Naive thymus-derived CD8-positive, alpha-beta T cell (primary cell): Measurements from ENCODE around the gene PCIF1. TPM values are rescaled to one million over a fixed set of nuclear protein-coding genes. Genes with fewer than 3 reads are reported as not detected.

Experiments
- ATAC-seq, 2 donors: fragments of 150-1000 bp; cut with Tn5 transposase in 1 of 2; sonication (Bioruptor Pico), chemical (Tn5 transposase) in 1 of 2; 1 replicate in 1 of 2; 2 replicates in 1 of 2; pipeline ENCODE4 v1.10.0; 2021; ENCODE audit warnings: mild to moderate bottlenecking in 2 of 2, moderate library complexity in 2 of 2
- POLR2A ChIA-PET: fragments of 350-600 bp; sonication (Branson Sonifier 250); formaldehyde crosslinking; loops from one replicate; lab custom pipeline; 2021; ENCODE audit warnings: antibody characterized with exemption; lab: Charles Lee
- DNase-seq, 10 donors: peaks; one replicate each; pipeline versions ENCODE4 v3.0.0 to v3.0.0-alpha.2; 2020 to 2022
- H3K27ac Mint-ChIP-seq, 10 donors: one replicate each; pipeline ENCODE4 v1.8.0; 2020 to 2022; ENCODE audit warnings: mild to moderate bottlenecking in 10 of 10, mixed read lengths in 10 of 10, moderate library complexity in 4 of 10, inconsistent platforms in 1 of 10
- H3K27me3 Mint-ChIP-seq, 5 donors: one replicate each; pipeline ENCODE4 v1.8.0; 2021 to 2022; ENCODE audit warnings: mixed read lengths in 5 of 5
- H3K36me3 Mint-ChIP-seq, 3 donors: one replicate each; pipeline ENCODE4 v1.8.0; 2020 to 2022; ENCODE audit warnings: mixed read lengths in 3 of 3, mild to moderate bottlenecking in 2 of 3, inconsistent platforms in 1 of 3
- H3K4me1 Mint-ChIP-seq, 4 donors: one replicate each; pipeline ENCODE4 v1.8.0; 2021 to 2022; ENCODE audit warnings: mixed read lengths in 4 of 4
- H3K4me3 Mint-ChIP-seq, 10 donors: one replicate each; pipeline ENCODE4 v1.8.0; 2020 to 2022; ENCODE audit warnings: mild to moderate bottlenecking in 10 of 10, mixed read lengths in 10 of 10, moderate library complexity in 6 of 10, inconsistent platforms in 1 of 10
- H3K9me3 Mint-ChIP-seq, 9 donors: one replicate each; pipeline ENCODE4 v1.8.0; 2020 to 2022; ENCODE audit warnings: mixed read lengths in 9 of 9, mild to moderate bottlenecking in 3 of 9, inconsistent platforms in 1 of 9, moderate library complexity in 1 of 9
- polyA plus RNA-seq, 3 donors: library from polyadenylated mRNA; unstranded; fragments of 300-500 nt; fragmentation: Illumina TruSeq; gene quantifications; one replicate each; pipeline ENCODE4 v1.2.3, GENCODE V29; 2021
- total RNA-seq, 8 experiments: library from RNA in 2 of 8; stranded (reverse) in 2 of 8; gene quantifications; one replicate each; pipeline ENCODE4 v1.2.3 and lab custom pipeline; 2021 to 2026

PCIF1 gene
- total RNA-seq: 10 to 100 TPM; 77.7 to 83.3 TPM
- 10 to 100 TPM; 60.8 to 94.2 (median 78.7) TPM for polyA plus RNA-seq
- total RNA-seq (lab: John Stamatoyannopoulos, UW): 22.1 to 68.4 (median 48.9) reads per million in 6 experiments

DNA sequence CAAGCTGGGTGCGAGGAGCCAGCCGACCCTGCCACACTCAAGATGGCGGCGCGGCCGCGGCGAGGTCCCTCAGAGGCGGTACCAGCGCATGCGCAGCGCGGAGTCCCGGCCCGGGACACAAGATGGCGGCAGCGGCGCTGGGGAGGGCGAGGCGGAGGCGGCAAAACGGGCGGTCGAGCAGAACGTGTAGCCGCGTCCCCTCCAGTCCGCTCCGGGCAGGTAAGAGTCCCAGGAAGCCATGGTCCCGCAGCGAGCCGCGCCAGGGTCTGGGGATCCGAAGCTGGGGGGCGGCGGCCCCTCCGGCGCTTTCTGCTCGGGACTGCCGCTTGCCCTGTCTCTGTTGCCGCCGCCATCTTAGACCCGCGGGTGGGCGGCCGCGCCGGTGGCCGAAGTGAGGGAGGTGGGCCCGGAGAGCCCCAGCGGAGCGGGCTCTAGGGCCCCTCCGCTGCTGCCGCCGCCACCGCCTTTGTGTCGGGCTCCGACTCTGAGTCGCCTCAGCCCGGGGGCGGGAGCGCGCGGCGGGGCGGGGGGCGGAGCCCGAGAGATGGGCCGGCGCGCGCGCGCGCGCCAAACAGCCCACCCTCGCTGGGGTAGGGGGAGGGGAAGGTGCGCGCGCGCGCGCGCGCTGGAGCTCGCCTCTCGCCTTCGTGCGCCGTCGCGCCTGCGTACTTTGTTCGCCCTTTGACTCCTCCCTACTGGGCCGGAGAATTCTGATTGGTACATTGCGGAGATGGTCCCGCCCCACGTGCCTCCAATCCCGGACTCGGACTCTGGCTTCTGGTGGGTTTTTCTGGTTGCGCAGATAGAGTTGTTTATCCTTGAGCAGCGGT is at the start of gene PCIF1:
Gene PCIF1 (plus strand): TSS at position 98 of the 830 bp plus-strand sequence. CDS start 4,317 bp downstream, outside the sequence.
- peak; percentile 80 to 86 for ATAC-seq

GRCh38 chr20:45886590-45887345 is 47.7 kb upstream of the PCIF1 start:
- Mint-ChIP-seq H3K4me1 (peaks cover 16 to 56% (median 51%) of the 10 kb centered on the region in 4 donors), H3K27ac (peak overlapping the region in 3 of 10 donors; percentile 13 to 41 (median 38)), H3K9me3 (no peaks in the 10 kb centered on the region), H3K36me3 (peaks cover 0 to 30% (median 0%) of the 10 kb centered on the region in 3 donors), H3K27me3 (no peaks in the 10 kb centered on the region), H3K4me3 (no peak overlapping the region)
- POLR2A ChIA-PET: interaction anchor here (0.9 to 1.2 kb wide), 1 partner anchor 48 kb away, joined by 3 to 4 read pairs; no protein-coding TSS in a partner anchor
- DNase-seq: no peak
- ATAC-seq: no peak

More for the DNA sequence above, at the start of gene PCIF1:
- peak within 1 kb of the TSS; percentile 93 to 100 (median 97) for H3K4me3 Mint-ChIP-seq
- H3K36me3 Mint-ChIP-seq: peaks cover 0 to 26% (median 4%) of the 10 kb centered on the region in 3 donors
- H3K4me1 Mint-ChIP-seq: peaks cover 13 to 46% (median 27%) of the 10 kb centered on the region in 4 donors
- POLR2A ChIA-PET: interaction anchor here (0.6 to 9.8 kb wide), 45 partner anchors 10 to 672 kb away, joined by 3 to 216 read pairs (median 5); partner anchors contain the start of genes ACOT8, CTSA, DNTTIP1 and ELMO2
- no peaks in the 10 kb centered on the region for H3K27me3 Mint-ChIP-seq
- peak; percentile 97 to 100 (median 99) for DNase-seq
- no peaks in the 10 kb centered on the region for H3K9me3 Mint-ChIP-seq
- H3K27ac Mint-ChIP-seq: peak within 1 kb of the TSS; percentile 94 to 100 (median 99)

- DNase-seq: no peak
- peaks cover 16 to 54% (median 52%) of the 10 kb centered on the region in 4 donors for H3K4me1 Mint-ChIP-seq
- H3K36me3 Mint-ChIP-seq: peaks cover 0 to 30% (median 0%) of the 10 kb centered on the region in 3 donors
- H3K27me3 Mint-ChIP-seq: no peaks in the 10 kb centered on the region
- POLR2A ChIA-PET: interaction anchor here (1.2 kb wide), 2 partner anchors 13 to 48 kb away, joined by 3 to 4 read pairs; no protein-coding TSS in a partner anchor
- H3K9me3 Mint-ChIP-seq: no peaks in the 10 kb centered on the region
- no peak within 1 kb of the TSS for H3K4me3 Mint-ChIP-seq
- ATAC-seq: no peak
- peak within 1 kb of the TSS in 7 of 10 donors; percentile 38 to 80 (median 54) for H3K27ac Mint-ChIP-seq
Observed at GRCh38 chr20:45887346-45887715, 47.2 kb upstream of the PCIF1 start, which contains the start of gene SPATA25. SPATA25 (minus strand) TSS chr20:45887622; CDS start chr20:45887590, 32 bp downstream.

- H3K36me3 Mint-ChIP-seq: peaks cover 0 to 20% (median 2%) of the 10 kb centered on the region in 3 donors
- no peaks in the 10 kb centered on the region for H3K27me3 Mint-ChIP-seq
- peaks cover 22 to 52% (median 49%) of the 10 kb centered on the region in 4 donors for H3K4me1 Mint-ChIP-seq
- POLR2A ChIA-PET: interaction anchor here (1.2 to 7.4 kb wide), 4 partner anchors 12 to 47 kb away, joined by 3 to 120 read pairs (median 20); partner anchors contain the start of genes ACOT8, PCIF1 and ZSWIM3
- no peak for ATAC-seq
- H3K27ac Mint-ChIP-seq: peak overlapping the region in 5 of 10 donors; percentile 5 to 80 (median 60)
- no peak for DNase-seq
- peak overlapping the region in 2 of 10 donors; percentile 37 to 60 for H3K4me3 Mint-ChIP-seq
- H3K9me3 Mint-ChIP-seq: no peaks in the 10 kb centered on the region
Observed at GRCh38 chr20:45888681-45889080, 45.8 kb upstream of the PCIF1 start.

DNA sequence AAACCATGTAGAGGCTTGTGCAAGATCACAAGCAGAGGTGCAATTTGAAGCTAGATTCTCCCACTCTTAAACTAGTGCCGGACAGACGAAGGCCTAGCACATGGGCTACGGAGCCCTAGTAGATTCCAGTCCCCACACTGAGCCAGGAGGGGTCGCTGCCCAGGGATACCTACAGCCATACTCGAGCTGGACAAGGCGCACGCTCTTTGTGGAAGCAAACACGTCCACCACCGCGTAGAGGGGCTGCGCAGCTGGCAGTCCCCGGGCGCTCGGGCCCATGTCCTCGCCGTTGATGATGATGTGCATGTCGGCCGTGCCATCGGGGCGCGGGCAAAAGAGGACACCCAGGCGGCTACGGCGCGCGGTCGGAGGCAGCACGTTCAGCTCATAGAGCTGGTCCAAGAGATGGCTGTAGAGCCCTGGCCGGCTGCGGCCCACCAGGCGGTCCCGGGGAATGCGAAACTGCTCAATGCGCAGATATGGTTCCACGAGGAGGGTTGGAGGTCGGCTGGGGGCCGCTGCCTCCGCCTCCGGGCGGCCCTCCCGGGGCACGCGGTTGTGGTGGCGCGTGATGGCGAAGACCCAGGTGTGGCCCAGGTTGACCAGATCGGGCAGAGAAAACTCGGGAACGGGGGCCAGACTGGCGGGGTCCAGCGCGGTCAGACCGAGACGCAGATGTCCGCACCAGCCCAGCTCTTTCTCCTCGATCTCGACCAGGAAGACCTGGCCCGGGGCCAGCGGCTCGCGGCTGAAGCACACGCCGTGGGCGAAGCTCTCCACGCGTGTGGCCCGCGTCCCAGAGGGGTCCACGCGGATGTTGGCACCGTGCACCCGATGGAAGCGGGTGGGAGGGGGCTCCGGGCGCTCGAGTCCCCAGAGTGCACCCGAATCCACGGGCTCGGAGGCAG is 44.2 kb upstream of the PCIF1 start:
- peak overlapping the region; percentile 84 to 96 (median 90) for H3K27ac Mint-ChIP-seq
- H3K4me3 Mint-ChIP-seq: peak overlapping the region; percentile 92 to 96 (median 94)
- peaks cover 16 to 50% (median 45%) of the 10 kb centered on the region in 4 donors for H3K4me1 Mint-ChIP-seq
- ATAC-seq (peak; percentile 54 to 56), DNase-seq (peak; percentile 21 to 78 (median 43))
- H3K27me3 Mint-ChIP-seq: no peaks in the 10 kb centered on the region
- no peaks in the 10 kb centered on the region for H3K9me3 Mint-ChIP-seq
- POLR2A ChIA-PET: interaction anchor here (0.5 to 7.4 kb wide), 19 partner anchors 9 to 526 kb away, joined by 3 to 120 read pairs (median 5); partner anchors contain the start of genes ACOT8, PCIF1, SNX21 and ZNF335
- H3K36me3 Mint-ChIP-seq: peaks cover 0 to 21% (median 2%) of the 10 kb centered on the region in 3 donors

DNA sequence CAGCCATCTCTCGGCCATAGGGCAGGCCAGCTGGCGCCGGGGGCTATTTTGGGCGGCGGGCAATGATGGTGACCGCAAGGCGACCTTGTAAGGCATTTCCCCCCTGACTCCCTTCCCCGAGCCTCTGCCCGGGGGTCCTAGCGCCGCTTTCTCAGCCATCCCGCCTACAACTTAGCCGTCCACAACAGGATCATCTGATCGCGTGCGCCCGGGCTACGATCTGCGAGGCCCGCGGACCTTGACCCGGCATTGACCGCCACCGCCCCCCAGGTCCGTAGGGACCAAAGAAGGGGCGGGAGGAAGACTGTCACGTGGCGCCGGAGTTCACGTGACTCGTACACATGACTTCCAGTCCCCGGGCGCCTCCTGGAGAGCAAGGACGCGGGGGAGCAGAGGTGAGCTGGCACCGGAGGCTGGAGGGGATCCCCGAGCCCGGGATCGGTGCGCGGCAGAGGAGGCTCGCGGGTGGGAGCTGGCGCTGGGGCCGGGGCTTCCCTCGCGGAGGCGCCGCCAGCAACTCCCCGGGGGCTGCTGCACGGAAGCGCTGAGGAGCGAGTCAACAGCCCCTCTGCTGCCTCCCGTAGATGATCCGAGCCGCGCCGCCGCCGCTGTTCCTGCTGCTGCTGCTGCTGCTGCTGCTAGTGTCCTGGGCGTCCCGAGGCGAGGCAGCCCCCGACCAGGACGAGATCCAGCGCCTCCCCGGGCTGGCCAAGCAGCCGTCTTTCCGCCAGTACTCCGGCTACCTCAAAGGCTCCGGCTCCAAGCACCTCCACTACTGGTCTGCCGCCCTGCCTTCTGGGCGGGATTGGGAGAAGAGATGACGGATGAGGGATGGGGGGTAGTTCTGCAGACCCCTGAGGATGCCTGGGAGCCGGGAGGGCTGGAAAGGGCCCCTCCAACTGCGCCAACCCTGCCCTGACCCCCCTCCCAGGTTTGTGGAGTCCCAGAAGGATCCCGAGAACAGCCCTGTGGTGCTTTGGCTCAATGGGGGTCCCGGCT is 43.2 kb upstream of the PCIF1 start, which contains the start of the genes CTSA and NEURL2:
Gene CTSA (plus strand): TSS at position 351 of the 999 bp plus-strand sequence. CDS start 234 bp downstream, at position 585.
Gene NEURL2 (minus strand): TSS at position 224 of the 999 bp plus-strand sequence. CDS start 217 bp downstream, at position 7.
- Mint-ChIP-seq H3K36me3 (peaks cover 0 to 22% (median 2%) of the 10 kb centered on the region in 3 donors), H3K9me3 (no peaks in the 10 kb centered on the region), H3K4me3 (peak within 1 kb of the TSS; percentile 92 to 96 (median 94)), H3K27ac (peak within 1 kb of the TSS; percentile 88 to 96 (median 94)), H3K27me3 (no peaks in the 10 kb centered on the region), H3K4me1 (peaks cover 15 to 50% (median 43%) of the 10 kb centered on the region in 4 donors)
- ATAC-seq (peak; percentile 80 to 86), DNase-seq (peak; percentile 72 to 92 (median 82))
- POLR2A ChIA-PET: interaction anchor here (0.6 to 7.4 kb wide), 12 partner anchors 8 to 527 kb away, joined by 3 to 120 read pairs (median 6); partner anchors contain the start of genes ACOT8, PCIF1, SNX21 and ZNF335

GRCh38 chr20:45892049-45892825 is 42.2 kb upstream of the PCIF1 start:
- Mint-ChIP-seq H3K4me3 (peak overlapping the region; percentile 92 to 96 (median 94)), H3K9me3 (no peaks in the 10 kb centered on the region), H3K4me1 (peaks cover 13 to 45% (median 43%) of the 10 kb centered on the region in 4 donors), H3K27me3 (no peaks in the 10 kb centered on the region), H3K27ac (peak overlapping the region; percentile 19 to 96 (median 79)), H3K36me3 (peaks cover 0 to 27% (median 2%) of the 10 kb centered on the region in 3 donors)
- POLR2A ChIA-PET: interaction anchor here (0.8 to 7.4 kb wide), 8 partner anchors 9 to 80 kb away, joined by 3 to 120 read pairs (median 5); partner anchors contain the start of genes ACOT8, PCIF1, ZNF335 and ZSWIM1
- no peak for ATAC-seq
- DNase-seq: no peak

DNA sequence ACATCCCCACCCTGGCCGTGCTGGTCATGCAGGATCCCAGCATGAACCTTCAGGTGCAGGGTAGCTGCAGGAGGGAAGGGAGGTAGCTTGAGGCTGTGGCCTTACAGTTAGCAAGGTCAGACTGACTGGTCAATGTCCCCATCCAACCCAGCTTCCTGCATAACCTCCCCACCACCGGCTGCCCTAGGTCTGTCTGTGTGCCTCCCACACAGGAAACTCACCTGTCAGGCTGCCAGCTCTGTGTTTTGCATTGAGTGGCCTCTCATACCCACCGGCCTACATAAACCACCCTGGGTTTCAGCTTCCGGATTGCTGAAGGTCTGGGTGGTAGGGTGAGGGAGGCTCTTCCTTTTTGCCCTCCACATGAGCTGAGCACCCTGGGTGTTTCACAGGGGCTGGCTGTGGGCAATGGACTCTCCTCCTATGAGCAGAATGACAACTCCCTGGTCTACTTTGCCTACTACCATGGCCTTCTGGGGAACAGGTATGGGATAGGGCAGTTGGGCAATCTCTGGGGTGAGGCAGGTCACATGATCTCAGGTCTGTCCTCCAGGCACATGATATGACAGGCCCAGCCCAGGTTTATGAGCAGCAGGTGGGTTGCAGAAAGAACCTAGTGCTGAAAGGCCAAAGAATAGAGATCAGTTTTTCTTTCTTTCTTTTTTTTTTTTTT is 41.5 kb upstream of the PCIF1 start:
- no peak for DNase-seq
- H3K9me3 Mint-ChIP-seq: no peaks in the 10 kb centered on the region
- POLR2A ChIA-PET: interaction anchor here (0.8 to 7.4 kb wide), 7 partner anchors 10 to 79 kb away, joined by 3 to 120 read pairs (median 5); partner anchors contain the start of genes ACOT8, PCIF1, ZNF335 and ZSWIM1
- H3K4me3 Mint-ChIP-seq: peak overlapping the region; percentile 92 to 96 (median 94)
- no peaks in the 10 kb centered on the region for H3K27me3 Mint-ChIP-seq
- H3K36me3 Mint-ChIP-seq: peaks cover 0 to 33% (median 9%) of the 10 kb centered on the region in 3 donors
- peaks cover 13 to 40% (median 39%) of the 10 kb centered on the region in 4 donors for H3K4me1 Mint-ChIP-seq
- ATAC-seq: no peak
- H3K27ac Mint-ChIP-seq: peak overlapping the region; percentile 19 to 96 (median 84)
